ENCODE data around the gene GALNTL6.

DNA sequence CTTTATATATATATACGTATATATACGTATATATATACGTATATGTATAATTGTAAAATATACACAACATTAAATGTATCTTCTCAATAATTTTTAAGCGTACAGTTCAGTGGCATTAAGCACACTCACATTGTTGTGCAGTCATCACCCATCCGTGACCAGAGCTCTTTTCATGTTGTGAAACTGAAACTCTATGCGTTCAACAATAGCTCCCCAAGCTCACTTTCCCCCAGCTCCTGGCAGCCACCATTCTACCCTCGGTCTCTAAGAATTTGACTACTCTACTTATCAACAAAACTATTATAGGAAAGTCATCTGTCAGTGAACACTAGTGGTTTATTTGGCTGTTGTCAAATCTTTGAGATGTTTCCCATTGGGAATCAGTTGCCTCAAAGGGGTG lies 733.6 kb downstream of the GALNTL6 start:
- TF ChIP-seq POLR2A (IDR thresholded peaks at IDR 0.05), result no peak
- TF ChIP-seq, protein P1, sequence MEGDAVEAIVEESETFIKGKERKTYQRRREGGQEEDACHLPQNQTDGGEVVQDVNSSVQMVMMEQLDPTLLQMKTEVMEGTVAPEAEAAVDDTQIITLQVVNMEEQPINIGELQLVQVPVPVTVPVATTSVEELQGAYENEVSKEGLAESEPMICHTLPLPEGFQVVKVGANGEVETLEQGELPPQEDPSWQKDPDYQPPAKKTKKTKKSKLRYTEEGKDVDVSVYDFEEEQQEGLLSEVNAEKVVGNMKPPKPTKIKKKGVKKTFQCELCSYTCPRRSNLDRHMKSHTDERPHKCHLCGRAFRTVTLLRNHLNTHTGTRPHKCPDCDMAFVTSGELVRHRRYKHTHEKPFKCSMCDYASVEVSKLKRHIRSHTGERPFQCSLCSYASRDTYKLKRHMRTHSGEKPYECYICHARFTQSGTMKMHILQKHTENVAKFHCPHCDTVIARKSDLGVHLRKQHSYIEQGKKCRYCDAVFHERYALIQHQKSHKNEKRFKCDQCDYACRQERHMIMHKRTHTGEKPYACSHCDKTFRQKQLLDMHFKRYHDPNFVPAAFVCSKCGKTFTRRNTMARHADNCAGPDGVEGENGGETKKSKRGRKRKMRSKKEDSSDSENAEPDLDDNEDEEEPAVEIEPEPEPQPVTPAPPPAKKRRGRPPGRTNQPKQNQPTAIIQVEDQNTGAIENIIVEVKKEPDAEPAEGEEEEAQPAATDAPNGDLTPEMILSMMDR (IDR thresholded peaks at IDR 0.05), result no peak

Measured in Peyer's patch (tissue), 4 donors.